Measurements from ENCODE around the gene EIPR1. TPM values are rescaled to one million over a fixed set of nuclear protein-coding genes. Genes with fewer than 3 reads are reported as not detected.
A peak's percentile ranks its signal among the peaks of the same experiment; 100 is the strongest.

Gene EIPR1
- polyA plus RNA-seq, 1 donor from 2014 or later: 138 TPM

DNA sequence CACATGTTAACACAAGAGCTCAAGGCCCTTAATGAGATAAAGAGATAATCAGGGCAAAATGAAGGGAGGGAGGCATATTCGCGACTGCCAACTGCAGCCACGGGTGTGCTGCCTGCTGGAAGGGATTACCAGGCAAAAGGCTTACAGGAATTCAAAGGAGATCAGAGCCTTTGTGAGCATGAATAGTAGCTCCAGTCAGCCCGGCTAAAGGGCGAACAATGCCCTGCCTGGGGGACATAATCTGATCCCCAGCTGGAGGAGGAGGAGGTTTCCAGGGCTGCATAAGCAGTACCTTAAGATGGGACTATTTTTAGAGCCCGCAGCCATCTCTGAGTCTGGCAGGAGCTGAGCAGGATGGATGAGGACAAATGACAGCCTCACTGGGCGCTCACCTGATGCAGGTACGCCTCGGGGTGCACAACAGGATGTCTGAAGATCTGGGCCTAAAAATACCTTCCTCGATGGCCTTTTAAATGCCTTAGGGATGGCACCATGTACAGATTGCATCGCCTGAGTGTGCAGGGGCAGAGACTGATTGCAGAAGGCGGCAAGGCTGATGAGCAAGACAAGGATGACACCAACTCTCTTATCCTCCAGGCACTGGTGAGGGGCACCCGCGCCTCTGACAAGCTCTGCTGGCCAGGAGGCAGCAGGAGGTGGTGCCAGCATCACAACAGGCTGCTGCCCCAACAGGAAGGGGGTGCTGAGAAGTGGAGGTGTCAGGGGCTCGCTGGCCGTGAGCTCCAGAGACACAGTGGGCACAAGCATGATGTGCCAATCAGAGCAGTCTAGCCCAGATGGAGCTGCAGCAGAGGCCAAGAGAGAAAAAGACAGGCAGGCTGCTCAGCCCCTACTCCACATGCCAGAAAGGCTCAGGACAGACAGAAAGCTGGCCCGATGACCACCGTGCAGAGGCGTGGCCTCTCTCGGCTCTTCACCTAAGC is 111.4 kb downstream of the EIPR1 start:
- H3K27me3 ChIP-seq (ENCODE audit: insufficient read depth, low read depth, low read length): no peaks in the 10 kb centered on the region
- H3K4me2 ChIP-seq (ENCODE audit: low read length): no peak overlapping the region
- no peak overlapping the region for H2AFZ ChIP-seq (ENCODE audit: low read depth, low read length)
- peak overlapping the region; percentile 51 for H3K9ac ChIP-seq (ENCODE audit: low read length)
- H3K79me2 ChIP-seq (replicated peaks; ENCODE audit: insufficient read depth, low read length): no peaks in the 10 kb centered on the region
- H3K4me3 ChIP-seq (ENCODE audit: low read length): peak overlapping the region; percentile 24
- peak overlapping the region; percentile 60 for H3K27ac ChIP-seq (ENCODE audit: low read length)
- H3F3A ChIP-seq (ENCODE audit: insufficient read depth, low read length, poor library complexity, severe bottlenecking): no peaks in the 10 kb centered on the region
- no peaks in the 10 kb centered on the region for H3K9me2 ChIP-seq (ENCODE audit: insufficient read depth, low read length)
- TF ChIP-seq SMC3 (conservative IDR thresholded peaks at IDR 0.05; ENCODE audit: poor library complexity) (peak; percentile 11), EP300 (conservative IDR thresholded peaks at IDR 0.05; ENCODE audit: poor library complexity, severe bottlenecking) (peak; percentile 23), RAD21 (conservative IDR thresholded peaks at IDR 0.05) (no peak)
- no peaks in the 10 kb centered on the region for H3K9me3 ChIP-seq (ENCODE audit: low read length)
- H3K36me3 ChIP-seq (ENCODE audit: insufficient read depth, low read length): no peaks in the 10 kb centered on the region
- no peaks in the 10 kb centered on the region for H4K20me1 ChIP-seq (ENCODE audit: insufficient read depth)

DNA sequence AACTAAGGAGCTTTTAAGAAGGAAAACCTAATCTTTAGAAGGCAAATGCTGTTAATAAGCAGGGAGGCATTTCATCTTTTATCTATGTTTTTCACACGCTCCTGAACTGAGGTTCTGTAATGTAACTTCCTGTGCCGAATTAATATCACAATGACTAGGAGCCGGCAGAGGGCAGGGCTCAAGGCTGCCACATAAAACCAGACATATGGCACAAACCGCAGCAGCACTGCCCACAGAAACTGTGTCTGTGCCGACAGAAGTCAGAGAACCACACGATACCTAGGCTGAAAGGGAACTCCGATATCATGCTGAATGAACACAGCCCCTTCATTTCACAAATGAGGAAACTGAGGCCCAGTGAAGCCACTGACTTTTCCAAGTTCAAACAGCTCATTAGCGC is 112.1 kb downstream of the EIPR1 start:
- no peaks in the 10 kb centered on the region for H4K20me1 ChIP-seq (ENCODE audit: insufficient read depth)
- H3K36me3 ChIP-seq (ENCODE audit: insufficient read depth, low read length): no peaks in the 10 kb centered on the region
- H3K4me3 ChIP-seq (ENCODE audit: low read length): no peak overlapping the region
- no peaks in the 10 kb centered on the region for H3K9me2 ChIP-seq (ENCODE audit: insufficient read depth, low read length)
- H3K9me3 ChIP-seq (ENCODE audit: low read length): no peaks in the 10 kb centered on the region
- peak overlapping the region; percentile 51 for H3K9ac ChIP-seq (ENCODE audit: low read length)
- no peak overlapping the region for H3K4me2 ChIP-seq (ENCODE audit: low read length)
- TF ChIP-seq EP300 (conservative IDR thresholded peaks at IDR 0.05; ENCODE audit: poor library complexity, severe bottlenecking): no peak
- TF ChIP-seq RAD21 (conservative IDR thresholded peaks at IDR 0.05): no peak
- no peak for TF ChIP-seq MXI1 (conservative IDR thresholded peaks at IDR 0.05; ENCODE audit: poor library complexity, severe bottlenecking)
- no peak for TF ChIP-seq EZH2 (IDR thresholded peaks at IDR 0.05; ENCODE audit: borderline replicate concordance, insufficient read depth, low read length, poor library complexity, severe bottlenecking)
- TF ChIP-seq SMC3 (conservative IDR thresholded peaks at IDR 0.05; ENCODE audit: poor library complexity): no peak
- no peak overlapping the region for H2AFZ ChIP-seq (ENCODE audit: low read depth, low read length)
- H3F3A ChIP-seq (ENCODE audit: insufficient read depth, low read length, poor library complexity, severe bottlenecking): no peaks in the 10 kb centered on the region
- no peaks in the 10 kb centered on the region for H3K79me2 ChIP-seq (replicated peaks; ENCODE audit: insufficient read depth, low read length)
- H3K27ac ChIP-seq (ENCODE audit: low read length): peak overlapping the region; percentile 60
- no peaks in the 10 kb centered on the region for H3K27me3 ChIP-seq (ENCODE audit: insufficient read depth, low read depth, low read length)

DNA sequence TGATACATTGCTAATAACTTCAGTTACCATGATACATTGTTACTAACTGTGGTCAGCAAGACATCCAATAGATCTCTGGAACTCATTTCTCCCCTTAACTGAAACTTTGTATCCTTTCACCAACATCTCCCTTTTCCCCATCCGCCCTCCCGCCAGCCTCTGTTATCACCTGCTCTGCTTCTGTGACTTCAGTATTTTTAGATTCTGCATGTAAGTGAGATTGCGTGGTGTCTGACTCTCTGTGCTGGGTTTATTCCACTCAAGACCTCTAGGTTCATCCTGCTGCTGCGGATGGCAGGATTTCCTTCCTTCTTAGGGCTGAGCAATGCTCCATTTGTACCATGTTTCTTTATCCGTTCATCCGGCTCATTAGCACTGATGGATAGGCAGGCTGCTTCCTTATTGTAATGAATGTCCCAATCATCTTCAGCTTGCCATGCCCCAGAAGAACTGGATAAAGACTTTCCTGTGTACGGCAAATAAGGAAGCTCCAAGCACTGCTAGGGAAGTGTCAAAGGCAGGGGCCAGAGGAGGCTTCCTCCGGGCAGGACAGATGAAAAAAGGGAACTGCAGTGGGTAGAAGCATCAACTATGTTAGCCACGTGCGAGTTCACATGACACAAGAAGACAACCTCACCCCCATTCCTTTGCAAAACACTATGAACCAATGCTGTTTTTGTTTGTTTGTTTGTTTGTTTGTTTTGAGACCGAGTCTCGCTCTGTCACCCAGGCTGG is 113.4 kb downstream of the EIPR1 start:
- Histone ChIP-seq H3K9me3 (ENCODE audit: low read length) (no peaks in the 10 kb centered on the region), H3K27me3 (ENCODE audit: insufficient read depth, low read depth, low read length) (no peaks in the 10 kb centered on the region), H4K20me1 (ENCODE audit: insufficient read depth) (no peaks in the 10 kb centered on the region), H3K79me2 (replicated peaks; ENCODE audit: insufficient read depth, low read length) (no peaks in the 10 kb centered on the region), H3K27ac (ENCODE audit: low read length) (peak overlapping the region; percentile 38), H3K36me3 (ENCODE audit: insufficient read depth, low read length) (no peaks in the 10 kb centered on the region), H3K4me3 (ENCODE audit: low read length) (no peak overlapping the region), H3F3A (ENCODE audit: insufficient read depth, low read length, poor library complexity, severe bottlenecking) (no peaks in the 10 kb centered on the region), H3K9me2 (ENCODE audit: insufficient read depth, low read length) (no peaks in the 10 kb centered on the region), H3K4me2 (ENCODE audit: low read length) (no peak overlapping the region), H3K9ac (ENCODE audit: low read length) (no peak overlapping the region), H2AFZ (ENCODE audit: low read depth, low read length) (no peak overlapping the region)
- TF ChIP-seq, protein P1, sequence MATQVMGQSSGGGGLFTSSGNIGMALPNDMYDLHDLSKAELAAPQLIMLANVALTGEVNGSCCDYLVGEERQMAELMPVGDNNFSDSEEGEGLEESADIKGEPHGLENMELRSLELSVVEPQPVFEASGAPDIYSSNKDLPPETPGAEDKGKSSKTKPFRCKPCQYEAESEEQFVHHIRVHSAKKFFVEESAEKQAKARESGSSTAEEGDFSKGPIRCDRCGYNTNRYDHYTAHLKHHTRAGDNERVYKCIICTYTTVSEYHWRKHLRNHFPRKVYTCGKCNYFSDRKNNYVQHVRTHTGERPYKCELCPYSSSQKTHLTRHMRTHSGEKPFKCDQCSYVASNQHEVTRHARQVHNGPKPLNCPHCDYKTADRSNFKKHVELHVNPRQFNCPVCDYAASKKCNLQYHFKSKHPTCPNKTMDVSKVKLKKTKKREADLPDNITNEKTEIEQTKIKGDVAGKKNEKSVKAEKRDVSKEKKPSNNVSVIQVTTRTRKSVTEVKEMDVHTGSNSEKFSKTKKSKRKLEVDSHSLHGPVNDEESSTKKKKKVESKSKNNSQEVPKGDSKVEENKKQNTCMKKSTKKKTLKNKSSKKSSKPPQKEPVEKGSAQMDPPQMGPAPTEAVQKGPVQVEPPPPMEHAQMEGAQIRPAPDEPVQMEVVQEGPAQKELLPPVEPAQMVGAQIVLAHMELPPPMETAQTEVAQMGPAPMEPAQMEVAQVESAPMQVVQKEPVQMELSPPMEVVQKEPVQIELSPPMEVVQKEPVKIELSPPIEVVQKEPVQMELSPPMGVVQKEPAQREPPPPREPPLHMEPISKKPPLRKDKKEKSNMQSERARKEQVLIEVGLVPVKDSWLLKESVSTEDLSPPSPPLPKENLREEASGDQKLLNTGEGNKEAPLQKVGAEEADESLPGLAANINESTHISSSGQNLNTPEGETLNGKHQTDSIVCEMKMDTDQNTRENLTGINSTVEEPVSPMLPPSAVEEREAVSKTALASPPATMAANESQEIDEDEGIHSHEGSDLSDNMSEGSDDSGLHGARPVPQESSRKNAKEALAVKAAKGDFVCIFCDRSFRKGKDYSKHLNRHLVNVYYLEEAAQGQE (IDR thresholded peaks at IDR 0.05; ENCODE audit: borderline replicate concordance): no peak
- TF ChIP-seq, protein P2, sequence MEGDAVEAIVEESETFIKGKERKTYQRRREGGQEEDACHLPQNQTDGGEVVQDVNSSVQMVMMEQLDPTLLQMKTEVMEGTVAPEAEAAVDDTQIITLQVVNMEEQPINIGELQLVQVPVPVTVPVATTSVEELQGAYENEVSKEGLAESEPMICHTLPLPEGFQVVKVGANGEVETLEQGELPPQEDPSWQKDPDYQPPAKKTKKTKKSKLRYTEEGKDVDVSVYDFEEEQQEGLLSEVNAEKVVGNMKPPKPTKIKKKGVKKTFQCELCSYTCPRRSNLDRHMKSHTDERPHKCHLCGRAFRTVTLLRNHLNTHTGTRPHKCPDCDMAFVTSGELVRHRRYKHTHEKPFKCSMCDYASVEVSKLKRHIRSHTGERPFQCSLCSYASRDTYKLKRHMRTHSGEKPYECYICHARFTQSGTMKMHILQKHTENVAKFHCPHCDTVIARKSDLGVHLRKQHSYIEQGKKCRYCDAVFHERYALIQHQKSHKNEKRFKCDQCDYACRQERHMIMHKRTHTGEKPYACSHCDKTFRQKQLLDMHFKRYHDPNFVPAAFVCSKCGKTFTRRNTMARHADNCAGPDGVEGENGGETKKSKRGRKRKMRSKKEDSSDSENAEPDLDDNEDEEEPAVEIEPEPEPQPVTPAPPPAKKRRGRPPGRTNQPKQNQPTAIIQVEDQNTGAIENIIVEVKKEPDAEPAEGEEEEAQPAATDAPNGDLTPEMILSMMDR (IDR thresholded peaks at IDR 0.05; ENCODE audit: poor library complexity, severe bottlenecking): peak; percentile 37

Measured in neural cell (in vitro differentiated cells).